IPS-NIHi7 (cell line): ENCODE measurements around the gene TLE1.

Experiments
- DNase-seq: peaks from one replicate; pipeline ENCODE4 v3.0.0; 2012; ENCODE audit warnings: mixed read lengths; ENCODE audit errors: extremely low spot score

Gene TLE1

DNA sequence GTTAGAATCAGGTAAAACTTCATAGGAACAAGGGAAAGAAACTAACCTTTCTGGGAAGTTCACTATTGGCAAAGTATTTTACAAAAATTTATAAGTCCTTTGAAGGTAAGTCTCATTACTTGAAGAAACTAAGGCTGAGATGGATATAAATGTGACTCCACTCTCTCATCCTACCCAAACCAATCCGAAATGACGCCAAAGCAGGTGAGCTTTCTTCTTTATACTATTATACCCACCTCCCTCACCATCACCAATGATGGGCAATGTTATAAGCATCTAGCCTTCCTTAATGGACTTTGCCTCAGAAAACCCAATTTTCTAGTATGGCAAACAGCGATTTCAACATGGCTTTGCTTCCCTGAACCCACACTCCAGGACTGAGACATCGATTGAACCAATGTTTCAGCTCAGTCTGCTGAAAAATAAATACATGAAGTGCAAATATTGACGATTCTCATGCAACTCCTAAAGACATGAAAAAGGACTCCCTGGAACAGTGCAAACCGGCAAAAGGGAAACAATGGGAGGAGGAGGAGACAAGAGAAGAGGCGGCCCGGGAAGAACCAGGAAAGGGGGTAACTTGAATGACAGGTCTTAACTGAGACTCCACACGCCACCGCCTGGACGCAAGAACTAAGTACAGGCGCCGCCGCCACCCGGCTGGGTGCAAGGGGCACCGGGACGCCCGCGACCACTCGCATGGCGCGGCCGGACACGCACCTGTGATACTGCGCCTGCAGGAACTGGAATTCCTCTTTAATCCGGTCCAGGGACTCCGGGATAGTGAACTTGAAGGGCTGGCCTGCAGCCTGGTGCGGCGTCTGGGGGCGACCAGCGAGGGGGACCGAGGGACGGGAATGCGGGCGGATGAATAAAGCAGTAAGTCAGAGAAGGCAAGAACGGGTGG, 2.5 kb downstream of the TLE1 start:
- DNase-seq = peak; percentile 75

DNA sequence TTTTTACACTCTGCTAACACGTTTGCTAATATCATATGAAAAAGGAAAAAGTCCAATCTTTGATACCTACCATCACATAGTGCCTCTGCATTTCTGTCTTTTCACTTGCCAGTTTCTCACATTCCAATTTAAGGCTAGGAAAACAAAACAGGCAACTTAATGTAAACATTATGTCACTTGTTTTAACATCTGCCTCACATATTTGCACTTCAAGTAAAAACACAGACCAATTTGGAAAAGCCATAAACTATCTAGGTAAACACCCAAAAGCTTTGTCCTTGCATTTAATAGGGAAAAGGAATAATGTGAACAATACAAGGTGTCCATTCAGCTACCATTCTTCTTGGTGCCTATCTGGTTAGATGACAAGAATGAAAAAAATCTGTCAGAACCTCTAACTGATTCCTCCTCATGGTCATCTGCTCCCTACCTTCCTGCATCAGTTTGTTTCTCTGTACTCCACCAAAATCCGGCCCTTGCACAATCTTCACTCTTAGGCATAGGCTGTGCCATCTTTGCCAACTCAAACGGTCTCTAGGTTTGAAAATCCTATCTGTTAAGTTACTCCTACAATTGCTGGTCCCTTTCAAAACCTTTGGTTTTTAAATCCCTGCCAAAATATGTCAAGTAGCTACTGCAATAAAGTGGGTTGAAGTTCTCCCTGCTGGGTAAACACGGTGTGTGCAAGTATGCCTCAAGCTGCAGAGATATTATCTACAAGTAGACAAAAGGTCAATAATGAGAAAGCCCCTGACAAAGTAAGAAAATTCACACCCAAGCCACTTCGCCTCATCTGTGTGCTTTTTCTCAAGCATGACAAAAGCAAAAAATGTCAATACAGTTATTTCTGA, 3.4 kb downstream of the TLE1 start:
- no peak for DNase-seq

DNA sequence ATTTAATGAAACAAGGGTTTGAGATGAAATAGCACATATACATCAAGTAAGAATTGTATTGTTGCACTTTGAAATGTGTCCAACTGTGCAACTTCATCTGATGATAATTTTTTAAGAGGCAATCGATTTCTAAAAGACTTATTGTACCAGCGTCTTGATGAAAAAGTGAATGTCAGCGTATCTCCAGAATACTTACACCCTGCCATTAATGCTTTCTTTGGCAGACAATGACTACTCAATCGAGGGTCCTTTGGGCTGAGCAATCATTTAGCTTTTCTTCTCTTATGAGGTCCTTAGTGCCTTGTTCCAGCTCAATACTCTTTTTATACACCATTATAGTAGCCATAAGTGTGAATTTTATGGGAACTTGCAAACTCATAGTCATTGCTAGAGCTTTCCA, 4.7 kb downstream of the TLE1 start:
- no peak for DNase-seq

DNA sequence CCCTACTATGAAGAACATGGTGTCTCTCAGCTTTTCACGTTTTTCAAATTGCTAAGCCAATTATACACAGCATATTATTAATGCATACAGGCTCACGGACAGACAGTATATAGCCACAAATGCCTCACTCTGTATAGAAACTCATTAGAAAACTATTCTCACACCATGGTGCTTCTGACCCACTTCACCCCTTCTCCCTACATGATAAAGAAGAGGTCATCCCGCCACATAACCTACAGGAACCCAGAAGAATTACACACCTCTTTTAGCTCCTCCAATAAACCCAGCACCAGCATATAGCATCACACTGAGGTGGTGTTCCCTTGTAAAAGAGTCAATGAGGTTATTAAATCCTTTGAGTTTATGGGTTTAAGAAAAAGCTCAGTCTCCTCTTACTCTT, 5.6 kb downstream of the TLE1 start:
- no peak for DNase-seq

DNA sequence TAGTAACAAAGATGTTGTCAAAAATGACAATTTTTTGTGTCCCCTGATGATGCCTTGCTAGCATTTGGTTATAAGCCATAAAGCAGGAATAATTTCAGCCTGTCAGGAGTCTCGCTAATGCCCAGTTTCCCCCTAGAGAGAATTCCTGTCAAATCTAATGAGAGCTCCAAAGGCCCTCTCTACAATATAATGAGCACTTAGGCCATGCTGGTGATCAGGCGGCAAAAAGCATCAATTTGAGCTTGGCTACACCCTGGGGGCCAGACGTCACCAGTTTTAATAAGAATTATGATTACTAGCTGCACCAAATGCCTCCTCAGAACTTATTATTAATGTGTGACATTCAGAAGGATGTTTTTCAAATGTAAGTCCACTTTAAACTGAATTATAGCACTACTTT, 6.1 kb downstream of the TLE1 start:
- no peak for DNase-seq

DNA sequence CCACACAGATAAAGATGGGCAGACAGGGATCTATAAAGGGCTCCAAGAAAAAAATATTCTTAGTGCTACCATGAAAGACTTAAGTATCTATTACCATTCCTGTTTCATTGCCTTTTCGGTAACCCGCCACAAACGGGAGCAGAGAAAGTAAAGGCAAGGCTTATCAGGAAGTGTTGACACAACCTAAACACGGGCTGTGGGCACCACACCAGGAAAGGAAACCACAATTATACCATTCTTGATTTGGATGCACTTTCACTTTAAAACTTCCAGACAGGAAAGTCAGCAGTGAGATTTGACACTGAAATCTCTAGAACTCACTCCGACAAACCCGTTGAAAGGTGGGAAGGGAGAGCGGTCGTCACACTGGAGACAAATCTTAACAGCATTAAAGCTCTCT, 6.5 kb downstream of the TLE1 start:
- DNase-seq = no peak

DNA sequence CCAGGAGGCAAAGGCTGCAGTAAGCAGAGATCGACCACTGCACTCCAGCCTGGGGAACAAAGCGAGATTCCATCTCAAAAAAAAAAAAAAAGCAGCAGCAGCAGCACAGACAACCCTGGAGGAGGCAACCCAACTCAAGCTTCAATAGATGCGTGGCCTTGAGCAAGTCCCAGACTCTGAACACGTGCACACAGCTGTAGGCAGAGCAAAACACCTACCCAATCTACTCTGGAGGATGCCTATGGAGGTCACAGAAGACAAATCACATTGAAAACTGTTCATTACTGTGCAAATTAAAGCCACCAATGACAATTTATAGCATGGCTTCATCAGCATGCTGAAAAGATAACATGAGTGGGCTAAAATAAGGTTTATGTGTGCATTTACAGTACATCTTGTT, 7.2 kb downstream of the TLE1 start:
- no peak for DNase-seq

DNA sequence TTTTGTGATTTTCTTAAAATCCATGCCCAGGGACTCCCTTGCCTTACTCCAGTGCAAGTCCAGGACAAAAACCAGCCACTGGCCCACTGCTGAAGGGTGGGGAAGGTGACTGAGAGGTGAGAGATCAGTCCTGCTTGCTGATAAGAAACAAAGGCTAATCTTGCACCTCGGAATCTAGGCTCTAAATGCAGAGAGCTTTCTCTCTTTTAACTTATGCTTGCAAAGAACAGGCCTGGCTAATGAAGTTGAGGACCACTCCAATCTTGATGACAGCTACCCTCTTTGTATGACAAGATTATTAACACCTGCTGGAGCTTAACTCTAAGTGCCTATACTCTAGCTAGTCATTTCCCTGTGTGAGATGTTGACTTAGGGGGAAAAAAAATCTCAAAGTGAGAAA, 8.8 kb downstream of the TLE1 start:
- DNase-seq = no peak

DNA sequence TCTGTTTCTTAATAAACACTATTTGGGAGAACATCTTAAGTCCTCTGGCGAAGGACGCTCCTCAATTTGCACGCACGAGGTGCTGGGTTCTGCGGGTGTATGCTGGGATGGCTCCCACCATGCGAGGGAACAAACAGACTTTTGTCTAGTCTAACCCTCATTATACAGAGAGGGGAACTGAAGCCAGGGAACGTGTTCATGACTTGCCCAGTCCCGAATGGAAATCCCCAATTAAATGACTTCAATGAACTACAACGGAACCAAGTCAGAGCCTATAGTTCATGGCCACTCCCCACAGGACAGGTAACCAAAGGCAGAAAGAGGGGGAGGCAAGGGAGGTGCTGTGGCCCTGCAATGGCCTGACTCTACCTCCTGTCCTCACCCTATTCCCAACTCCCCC, 9.3 kb downstream of the TLE1 start:
- DNase-seq = no peak

DNA sequence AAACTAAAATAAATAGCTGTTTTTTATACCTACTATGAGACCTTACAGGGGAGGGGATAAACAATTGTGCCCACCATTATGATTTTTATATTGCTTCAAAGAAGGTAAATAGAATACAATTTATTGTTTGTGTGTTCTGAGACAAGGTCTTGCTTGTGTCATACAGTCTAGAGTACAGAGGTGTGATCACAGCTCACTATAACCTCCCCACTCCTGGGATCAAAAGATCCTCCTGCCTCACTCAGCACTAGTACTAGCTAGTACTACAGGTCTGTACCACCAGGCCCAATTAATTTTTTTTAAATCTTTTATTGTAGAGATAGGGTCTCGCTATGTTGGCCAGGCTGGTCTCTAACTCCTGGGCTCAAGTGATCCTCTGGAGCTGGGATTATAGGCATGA, 11.3 kb downstream of the TLE1 start:
- no peak for DNase-seq

DNA sequence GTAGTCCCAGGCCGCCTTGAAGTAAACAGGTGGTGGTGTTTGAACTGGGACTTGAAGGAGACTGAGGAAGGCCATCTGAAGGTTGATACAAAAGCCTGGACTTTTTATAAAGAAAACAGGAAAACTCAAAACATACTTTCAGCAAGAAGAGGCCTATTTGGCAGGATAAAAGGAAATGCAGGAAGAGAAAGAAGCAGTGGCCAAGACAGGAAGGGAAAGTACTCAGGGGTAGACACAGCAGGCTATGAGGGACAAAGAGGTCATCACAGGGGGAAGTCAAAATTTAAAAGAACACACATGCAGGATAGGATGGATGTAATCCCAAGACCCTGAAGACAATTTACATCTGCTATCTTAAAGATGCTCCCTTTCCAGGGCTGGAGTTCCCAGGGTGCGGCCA, 13.0 kb downstream of the TLE1 start:
- DNase-seq = no peak

DNA sequence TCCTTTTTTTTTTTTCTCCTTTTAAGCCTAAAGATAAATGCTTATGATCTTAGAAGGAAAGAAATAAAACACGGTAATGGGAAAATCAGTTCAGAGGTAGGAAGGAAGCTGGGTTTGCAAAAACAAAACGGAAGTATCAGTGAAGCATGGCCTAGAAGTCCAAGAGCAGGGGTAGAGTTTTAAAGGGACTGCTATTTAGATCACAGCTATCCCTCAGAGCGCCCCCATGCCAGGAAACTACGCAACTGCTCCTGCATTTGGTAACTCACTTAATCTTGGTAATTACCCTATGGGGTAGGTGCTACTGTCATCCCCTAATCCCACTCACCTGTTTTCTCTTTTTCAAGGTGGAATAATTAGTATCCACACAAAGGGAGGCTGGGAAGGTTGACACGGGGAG, 16.0 kb downstream of the TLE1 start:
- peak; percentile 53 for DNase-seq

DNA sequence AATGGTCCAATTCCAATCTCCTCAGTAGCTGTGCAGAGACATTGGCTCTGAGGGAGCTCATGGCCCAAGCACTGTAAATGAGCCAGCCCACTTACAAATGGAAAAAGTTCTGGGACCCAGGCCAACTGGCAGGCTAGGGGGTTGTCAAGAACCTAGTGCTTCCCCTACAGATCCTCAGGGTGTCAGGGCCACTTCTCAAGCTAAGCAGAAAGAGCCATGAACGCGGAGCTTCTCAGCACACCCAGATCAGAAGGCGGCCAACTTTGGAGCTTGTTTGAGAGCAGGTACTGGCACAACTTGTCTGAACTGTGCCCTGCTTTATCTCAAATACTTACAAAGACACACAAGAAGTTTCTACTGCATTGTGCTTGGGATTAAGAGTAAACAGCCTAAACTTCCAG, 17.5 kb downstream of the TLE1 start:
- no peak for DNase-seq

DNA sequence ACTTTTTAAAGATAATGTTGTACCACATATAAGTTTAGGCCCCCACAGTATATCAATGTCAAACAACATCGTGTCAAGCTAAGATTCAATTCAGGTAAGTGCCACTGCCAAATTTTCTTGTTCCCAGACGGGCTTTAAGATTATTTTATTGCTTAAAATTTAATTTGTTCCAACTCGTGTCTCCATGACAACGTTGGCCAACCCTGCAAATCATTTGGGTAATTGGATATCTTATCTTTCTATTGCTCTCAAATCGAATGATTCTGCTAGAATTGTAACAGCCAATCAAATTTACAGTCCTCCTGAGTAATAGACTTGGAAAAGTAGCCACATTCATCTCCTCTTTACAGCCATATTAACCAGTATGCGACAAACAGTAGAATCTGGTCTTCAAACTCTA, 19.5 kb downstream of the TLE1 start:
- no peak for DNase-seq

DNA sequence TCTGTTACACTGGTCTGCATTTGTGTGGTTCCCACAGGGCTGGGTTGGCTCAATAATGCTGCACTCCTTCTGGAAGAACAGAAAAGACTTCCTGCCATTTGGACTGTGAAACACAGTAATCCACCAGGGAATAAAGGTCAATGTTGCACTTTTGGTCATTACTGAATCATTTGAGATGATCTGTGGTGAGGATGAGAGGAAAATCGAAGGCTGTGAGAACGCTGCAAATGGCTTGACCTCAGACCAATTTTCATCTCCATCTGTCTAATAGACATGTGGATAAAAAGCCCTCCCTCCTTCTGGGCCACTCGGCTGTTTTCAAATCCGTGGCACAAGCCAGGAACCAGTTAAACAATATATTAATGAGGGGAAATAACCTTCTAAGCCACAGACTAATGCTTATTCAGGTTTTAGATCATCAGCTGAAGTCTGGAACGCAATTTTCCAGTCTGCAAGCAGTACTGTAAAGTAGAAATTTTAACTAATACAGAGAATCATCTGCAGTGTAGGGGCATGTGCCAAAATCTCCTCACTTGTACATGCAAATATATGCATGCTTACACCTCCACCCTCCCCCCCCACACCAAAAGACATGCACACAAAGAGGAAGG, 20.2 kb downstream of the TLE1 start:
- DNase-seq = no peak

DNA sequence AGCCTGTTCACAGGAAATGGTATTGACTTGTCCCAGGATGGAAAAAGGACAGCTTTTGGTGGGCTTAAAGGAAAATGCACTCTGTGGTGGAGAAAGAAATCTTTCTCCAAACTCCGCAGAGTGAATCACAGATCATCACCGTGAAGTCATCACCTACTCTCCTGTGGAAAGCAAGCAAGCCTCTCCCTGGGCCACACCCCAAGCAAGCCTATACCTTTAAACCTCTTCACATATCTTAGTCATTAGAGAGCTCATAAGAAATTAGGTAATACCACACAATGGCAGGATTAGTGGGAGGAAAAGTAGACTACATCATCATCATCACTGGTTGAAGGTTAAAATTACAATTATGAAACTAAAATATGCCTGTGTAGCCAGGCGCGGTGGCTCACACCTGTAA, 23.2 kb downstream of the TLE1 start:
- DNase-seq = no peak

DNA sequence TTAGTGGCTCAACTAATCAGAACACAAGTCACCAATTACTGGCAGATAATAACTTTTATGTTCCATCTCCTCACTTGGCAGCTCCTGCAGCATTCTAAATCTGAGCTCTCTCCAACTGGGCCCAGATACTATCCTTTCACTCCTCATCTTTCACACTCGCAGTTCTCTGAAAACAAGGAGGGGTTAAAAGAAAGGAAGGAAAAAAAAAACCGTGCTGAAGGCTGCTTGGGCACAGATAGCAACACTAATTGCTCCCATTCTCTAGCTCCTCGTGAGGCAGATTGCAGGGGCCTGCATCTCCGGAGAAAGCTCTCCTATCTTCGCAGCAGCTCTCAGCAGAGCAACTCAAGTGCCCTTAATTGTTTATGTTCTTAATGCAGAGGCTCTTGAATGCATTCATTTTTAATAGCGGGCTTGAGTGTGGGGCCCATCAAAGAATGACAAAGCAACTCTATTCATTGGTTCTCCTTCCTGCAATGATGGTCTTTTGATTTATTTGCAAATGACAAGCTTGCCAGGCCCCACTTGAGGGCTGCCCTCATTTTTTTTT, 23.9 kb downstream of the TLE1 start:
- DNase-seq = peak; percentile 56

DNA sequence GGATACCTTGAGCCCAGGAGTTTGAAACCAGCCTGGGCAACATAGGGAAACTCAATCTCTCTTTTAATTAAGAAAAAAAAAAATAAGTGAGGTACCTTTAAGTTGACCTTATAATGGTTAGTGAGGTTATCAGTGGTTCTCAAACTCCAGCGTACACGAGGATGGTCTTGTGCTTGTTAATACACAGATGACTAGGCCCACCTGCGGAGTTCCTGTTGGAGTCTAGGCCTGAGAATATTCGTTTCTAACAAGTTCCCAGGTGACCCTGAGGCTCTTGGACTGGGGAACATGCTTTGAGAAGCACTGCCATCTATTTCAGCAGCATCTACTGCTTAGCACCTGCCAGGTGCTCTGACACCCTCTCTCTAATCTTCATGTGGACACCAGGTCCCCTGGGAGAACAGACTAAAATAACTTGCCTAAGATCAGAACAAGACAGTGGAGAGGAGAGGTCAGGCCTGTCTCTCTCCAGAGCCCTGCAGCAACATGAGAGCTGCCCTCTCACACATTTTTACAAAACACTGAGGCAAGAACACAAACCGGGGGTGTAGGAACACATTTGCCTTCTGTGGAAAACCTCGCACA, 24.6 kb downstream of the TLE1 start:
- DNase-seq = no peak

DNA sequence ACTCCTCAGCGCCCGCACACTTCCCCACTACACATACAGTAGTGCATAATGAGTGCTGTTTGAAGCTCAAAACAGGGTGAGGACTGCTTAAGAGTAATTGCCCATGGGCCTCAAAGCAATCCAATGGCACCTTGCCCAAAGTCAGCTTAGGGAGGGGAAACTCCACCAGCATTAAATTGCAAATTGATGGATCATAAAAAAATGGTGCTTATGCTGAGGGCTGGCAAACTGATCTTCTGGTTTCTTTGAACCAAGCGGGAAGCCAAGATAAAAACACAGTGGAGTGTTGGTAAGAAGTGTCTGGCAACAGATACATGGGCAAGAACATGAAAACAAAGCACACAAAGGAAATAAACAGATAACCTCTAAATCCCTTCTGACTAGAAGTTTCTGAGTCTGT, 28.0 kb downstream of the TLE1 start:
- DNase-seq = no peak

DNA sequence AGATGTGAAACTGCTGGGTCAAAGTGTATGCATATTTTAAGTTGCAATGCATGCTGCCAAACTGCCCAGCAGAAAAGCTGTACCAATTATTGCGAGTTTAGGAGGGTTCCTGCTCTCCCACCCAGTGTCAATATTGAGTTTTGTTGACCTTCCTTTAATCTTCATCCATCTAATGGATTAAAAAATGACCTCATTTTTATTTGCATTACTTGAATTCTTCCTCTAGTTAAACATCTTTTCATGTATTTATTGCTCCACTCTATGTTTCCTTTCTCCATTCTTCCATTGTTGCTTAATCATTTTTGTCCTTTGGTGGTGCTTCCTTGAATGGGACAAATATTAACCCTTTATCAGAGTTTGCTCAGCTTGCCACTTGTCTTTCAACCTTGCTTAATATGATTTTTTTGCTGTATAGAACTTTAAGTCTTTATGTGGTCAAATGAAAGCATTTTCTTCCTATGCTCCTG, 32.4 kb downstream of the TLE1 start:
- no peak for DNase-seq

DNA sequence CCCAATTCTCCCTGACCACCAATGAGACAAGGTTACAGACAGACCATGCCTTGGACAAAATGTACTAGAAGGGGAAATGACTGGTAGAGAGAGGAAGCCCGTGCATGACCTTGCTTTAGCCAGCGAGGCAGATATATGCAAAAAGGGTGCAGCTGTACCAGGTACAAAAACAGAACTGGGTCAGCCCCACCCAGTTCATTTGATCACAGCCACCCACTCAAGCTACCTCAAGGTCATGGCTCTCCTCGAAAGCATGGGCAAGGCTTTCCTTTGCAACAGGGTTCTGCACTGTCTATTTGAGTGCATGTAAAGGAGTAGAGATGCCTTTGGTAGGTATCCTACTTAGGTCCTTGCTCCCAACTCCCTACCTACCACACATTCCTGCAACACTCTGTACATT, 33.3 kb downstream of the TLE1 start:
- DNase-seq = no peak

DNA sequence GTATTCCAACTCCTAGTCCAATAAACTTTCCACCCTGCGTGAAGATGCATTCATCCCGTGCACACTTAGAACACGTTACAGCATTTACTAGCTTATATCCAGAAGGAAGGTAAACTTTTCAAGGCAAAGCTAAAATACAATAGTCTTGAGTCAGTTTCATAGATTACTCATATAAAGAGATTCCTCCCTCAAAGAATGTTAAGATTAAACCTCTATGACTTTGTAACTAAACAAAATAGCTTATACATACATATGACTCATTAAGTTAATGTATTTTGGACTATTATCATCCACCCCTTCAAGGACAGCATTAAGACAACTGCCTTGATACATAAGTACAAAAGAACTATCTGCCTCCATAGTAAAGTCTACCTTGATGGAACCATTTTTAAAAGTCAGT, 36.1 kb downstream of the TLE1 start:
- DNase-seq = no peak
